ENCODE results near the gene ANGPTL7.

DNA sequence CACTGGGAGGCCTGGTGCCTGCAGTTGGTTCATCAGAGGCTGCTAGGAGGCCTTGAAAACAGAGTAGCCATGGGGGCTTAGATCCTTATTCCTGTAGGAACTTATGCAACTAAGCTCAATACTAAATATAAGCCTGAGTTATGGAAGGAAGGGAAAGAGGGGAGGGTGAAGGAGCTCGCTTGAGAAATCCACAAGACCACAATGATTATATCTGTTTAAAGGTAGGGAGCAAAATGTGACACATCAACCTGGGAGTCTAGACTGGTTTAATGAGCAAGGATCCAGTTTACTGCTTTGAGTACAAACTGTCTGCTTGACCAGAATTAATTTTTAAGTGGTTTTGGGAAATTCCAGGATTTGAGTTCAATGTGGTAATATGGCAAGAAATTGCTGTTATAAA lies 20.4 kb upstream of the ANGPTL7 start:
- TF ChIP-seq EZH2phosphoT487 (IDR thresholded peaks at IDR 0.05; ENCODE audit: insufficient read depth, low read depth) (no peak), EZH2 (IDR thresholded peaks at IDR 0.05; ENCODE audit: insufficient read depth, poor library complexity, severe bottlenecking) (no peak)
